22Rv1 (cell line): ENCODE measurements around the gene TRPC6.

Experiments used
- CTCF ChIP-seq: fragments of 450-650 bp; IDR thresholded peaks from 2 replicates; pipeline ENCODE4 v1.5.1; 2017; ENCODE audit warnings: mild to moderate bottlenecking
- ZFX ChIP-seq: fragments of 450-650 bp; IDR thresholded peaks from 2 replicates; pipeline ENCODE4 v1.6.1; 2017; ENCODE audit warnings: antibody characterized with exemption, borderline replicate concordance

- TF ChIP-seq CTCF (no peak), ZFX (no peak)
Observed at GRCh38 chr11:101487775-101488174, 96.0 kb downstream of the TRPC6 start.
